Stimulated activated CD4-positive, alpha-beta T cell treated with anti-CD3 and anti-CD28 coated beads, Interleukin-15, amount 100 ng/mL, for 24 hours (primary cell): ENCODE results near the gene NNAT.
"Not testable (repeated sequence)": the region's sequence is repeated elsewhere in the genome, so short reads cannot be mapped to it uniquely, and the experiment has no call there.

Experiments used
- DNase-seq: peaks from one replicate; pipeline ENCODE4 v3.0.0-alpha.2; 2020

Gene NNAT

GRCh38 chr20:37521061-37521771, at the start of gene NNAT:
TSS of gene NNAT (plus strand) at chr20:37521250. CDS start at chr20:37521332, 82 bp downstream.
- no peak for DNase-seq

- DNase-seq, result no peak
Observed at GRCh38 chr20:37471741-37472235, 49.3 kb upstream of the NNAT start.

- DNase-seq, result not testable (repeated sequence)
Observed at GRCh38 chr20:37472435-37472834, 48.6 kb upstream of the NNAT start.

- no peak for DNase-seq
Observed at GRCh38 chr20:37473249-37474000, 47.6 kb upstream of the NNAT start.

GRCh38 chr20:37474386-37474785, 46.7 kb upstream of the NNAT start:
- no peak for DNase-seq

GRCh38 chr20:37475252-37475651, 45.8 kb upstream of the NNAT start:
- DNase-seq, result no peak

- DNase-seq, result no peak
Observed at GRCh38 chr20:37477041-37477440, 44.0 kb upstream of the NNAT start.

GRCh38 chr20:37479266-37479665, 41.8 kb upstream of the NNAT start:
- DNase-seq, result no peak

- no peak for DNase-seq
Observed at GRCh38 chr20:37479925-37480691, 40.9 kb upstream of the NNAT start.

- DNase-seq, result no peak
Observed at GRCh38 chr20:37480919-37481318, 40.1 kb upstream of the NNAT start.

GRCh38 chr20:37481610-37482009, 39.4 kb upstream of the NNAT start:
- DNase-seq, result no peak

GRCh38 chr20:37484331-37484730, 36.7 kb upstream of the NNAT start:
- no peak for DNase-seq

- not testable (repeated sequence) for DNase-seq
Observed at GRCh38 chr20:37486209-37486608, 34.8 kb upstream of the NNAT start.

GRCh38 chr20:37490663-37491350, 30.2 kb upstream of the NNAT start:
- DNase-seq, result no peak

- DNase-seq, result no peak
Observed at GRCh38 chr20:37492096-37492625, 28.9 kb upstream of the NNAT start.

- no peak for DNase-seq
Observed at GRCh38 chr20:37492945-37493344, 28.1 kb upstream of the NNAT start.

- no peak for DNase-seq
Observed at GRCh38 chr20:37494301-37494700, 26.7 kb upstream of the NNAT start.

- DNase-seq, result no peak
Observed at GRCh38 chr20:37494796-37495195, 26.3 kb upstream of the NNAT start.

GRCh38 chr20:37498066-37498665, 22.9 kb upstream of the NNAT start:
- no peak for DNase-seq

- DNase-seq, result no peak
Observed at GRCh38 chr20:37500311-37500710, 20.7 kb upstream of the NNAT start.

- no peak for DNase-seq
Observed at GRCh38 chr20:37501940-37502339, 19.1 kb upstream of the NNAT start.

- DNase-seq, result no peak
Observed at GRCh38 chr20:37502654-37503053, 18.4 kb upstream of the NNAT start.
